ENCODE measurements around the gene RNF43. TPM values are rescaled to one million over a fixed set of nuclear protein-coding genes. Genes with fewer than 3 reads are reported as not detected.

The RNF43 gene
- total RNA-seq, 2 donors from 2014 or later: 0.71 to 0.85 TPM

DNA sequence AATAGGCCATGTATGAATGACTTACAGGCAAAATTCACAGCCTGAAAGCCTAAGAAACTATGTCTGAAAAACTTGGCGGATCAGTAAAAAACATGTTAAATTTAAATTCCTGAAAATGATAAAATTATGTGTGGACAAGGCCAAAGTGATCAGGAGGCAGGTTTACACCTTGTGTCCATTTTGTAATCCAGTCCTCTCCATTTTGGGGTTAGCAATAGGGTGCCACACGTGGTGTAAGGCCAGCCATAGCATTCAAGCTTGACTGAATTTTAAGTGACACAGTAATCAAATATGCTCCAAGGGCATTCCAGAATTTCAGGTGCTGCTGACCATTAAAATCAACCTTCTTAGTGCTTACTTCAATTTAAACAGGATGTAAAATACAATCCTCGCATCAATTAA is 2.7 kb downstream of the RNF43 start:
- no peak for ATAC-seq (replicated peaks)
- no peaks in the 10 kb centered on the region for H3K27me3 Mint-ChIP-seq
- H3K27ac Mint-ChIP-seq: no peak overlapping the region
- no peak overlapping the region for H3K4me3 Mint-ChIP-seq
- no peaks in the 10 kb centered on the region for H3K9me3 Mint-ChIP-seq
- H3K4me1 Mint-ChIP-seq: peaks cover 7% of the 10 kb centered on the region
- H3K36me3 Mint-ChIP-seq (ENCODE audit: low read depth): no peaks in the 10 kb centered on the region

DNA sequence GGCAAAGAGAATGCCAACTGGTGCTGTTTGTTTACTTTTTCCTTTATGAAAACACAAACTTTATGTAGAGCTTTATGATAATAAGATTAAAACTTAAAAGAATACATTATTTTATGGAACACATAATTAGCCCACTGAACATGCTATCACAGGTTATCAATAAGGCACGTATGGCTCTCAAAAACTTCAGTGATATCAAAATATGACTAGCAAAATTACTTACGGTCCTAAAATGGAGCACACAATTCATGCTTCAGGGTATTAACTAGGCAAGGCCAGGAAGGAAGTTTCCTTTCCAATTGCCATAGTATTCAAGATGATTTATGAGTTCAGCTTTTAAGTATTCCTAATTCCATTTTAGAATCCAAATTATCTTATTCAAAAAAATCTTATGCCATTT is 3.6 kb downstream of the RNF43 start:
- H3K27me3 Mint-ChIP-seq: no peaks in the 10 kb centered on the region
- peak overlapping the region; percentile 13 for H3K4me3 Mint-ChIP-seq
- no peaks in the 10 kb centered on the region for H3K36me3 Mint-ChIP-seq (ENCODE audit: low read depth)
- no peak for ATAC-seq (replicated peaks)
- no peaks in the 10 kb centered on the region for H3K9me3 Mint-ChIP-seq
- H3K4me1 Mint-ChIP-seq: peaks cover 7% of the 10 kb centered on the region
- H3K27ac Mint-ChIP-seq: peak overlapping the region; percentile 66

DNA sequence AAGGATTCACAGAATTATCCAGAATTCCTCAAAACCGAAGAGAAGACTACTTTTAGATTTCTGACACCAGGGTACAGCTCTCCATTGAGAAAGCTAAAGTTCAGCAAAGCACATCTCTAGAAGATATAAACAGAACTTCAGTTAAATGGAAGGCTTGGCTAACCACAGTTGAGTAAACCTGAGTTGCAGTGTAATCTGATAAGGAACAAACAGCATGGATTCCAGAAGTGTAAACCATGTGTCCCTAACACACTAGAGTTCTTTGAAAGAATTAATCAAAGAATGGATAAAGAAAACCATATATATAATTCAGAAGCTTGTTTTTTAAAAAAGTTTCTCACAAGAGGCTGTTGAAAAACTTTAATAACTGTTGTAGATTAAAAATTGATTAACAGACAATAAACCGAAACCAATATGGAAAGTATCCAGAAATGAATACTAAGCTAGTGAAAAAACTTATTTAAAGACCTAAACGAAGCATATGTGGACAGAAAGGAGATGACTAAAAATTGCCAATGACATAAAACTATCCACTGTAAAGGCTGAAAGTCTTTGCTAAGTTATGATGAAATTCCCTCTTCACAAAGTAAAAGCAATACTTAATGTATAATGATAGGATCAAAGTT is 4.3 kb downstream of the RNF43 start:
- Mint-ChIP-seq H3K27me3 (no peaks in the 10 kb centered on the region), H3K4me1 (peaks cover 7% of the 10 kb centered on the region), H3K9me3 (no peaks in the 10 kb centered on the region), H3K36me3 (ENCODE audit: low read depth) (no peaks in the 10 kb centered on the region), H3K27ac (peak overlapping the region; percentile 66), H3K4me3 (peak overlapping the region; percentile 13)
- peak; percentile 37 for ATAC-seq (replicated peaks)

DNA sequence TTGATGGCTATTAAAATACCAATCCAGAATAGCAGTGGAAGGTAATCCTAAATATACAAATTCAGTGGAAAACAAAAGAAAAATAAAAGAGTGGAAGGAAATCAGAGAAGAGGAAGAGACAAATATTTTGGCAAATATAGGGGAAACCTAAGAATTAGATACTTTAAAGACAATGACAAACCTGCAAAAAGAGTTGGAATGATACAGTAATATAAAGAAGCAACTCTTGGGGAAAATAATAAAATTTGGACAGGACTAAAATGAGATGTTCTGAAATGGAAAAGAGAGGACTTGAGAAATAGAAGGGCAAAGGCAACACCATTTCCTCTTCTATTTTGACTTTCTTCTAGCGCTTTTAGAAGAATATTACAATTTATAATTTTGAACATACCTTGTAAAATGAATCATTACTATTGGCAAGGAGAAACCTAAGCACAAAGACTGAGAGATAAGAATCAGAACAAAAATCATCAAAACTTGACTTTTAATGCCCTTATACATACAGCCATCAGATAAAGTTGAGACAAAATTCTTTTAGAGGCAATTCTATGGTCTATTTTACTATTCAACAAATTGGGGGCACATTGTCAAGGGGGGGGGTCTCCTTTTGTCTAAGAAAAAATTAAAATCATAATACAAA is 5.2 kb downstream of the RNF43 start:
- Mint-ChIP-seq H3K4me3 (no peak overlapping the region), H3K9me3 (no peaks in the 10 kb centered on the region), H3K4me1 (peaks cover under 1% of the 10 kb centered on the region), H3K27ac (peak overlapping the region; percentile 71), H3K27me3 (no peaks in the 10 kb centered on the region), H3K36me3 (ENCODE audit: low read depth) (no peaks in the 10 kb centered on the region)
- no peak for ATAC-seq (replicated peaks)

DNA sequence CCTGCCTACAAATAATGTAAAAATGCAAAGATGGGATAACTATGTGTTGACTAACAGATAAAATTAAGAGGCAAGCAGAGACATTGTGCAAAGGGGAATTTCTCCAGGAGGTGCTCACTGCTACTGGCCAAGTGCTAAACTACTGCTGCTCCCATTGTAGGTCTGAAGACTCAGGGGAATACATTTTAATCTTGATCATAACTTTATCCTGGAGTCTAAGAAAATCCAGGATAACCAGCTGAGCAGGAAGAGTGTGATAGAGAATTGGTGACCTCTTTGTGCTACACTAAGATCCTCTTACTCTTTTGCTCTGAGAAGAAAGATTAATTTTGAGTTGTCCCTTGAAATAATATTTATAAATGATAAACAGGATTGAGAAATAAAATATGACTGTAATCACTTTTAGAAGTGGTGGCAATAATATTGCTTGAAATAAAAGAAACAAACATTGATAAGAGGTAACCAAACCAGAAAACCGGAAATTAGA is 5.9 kb downstream of the RNF43 start:
- no peaks in the 10 kb centered on the region for H3K9me3 Mint-ChIP-seq

DNA sequence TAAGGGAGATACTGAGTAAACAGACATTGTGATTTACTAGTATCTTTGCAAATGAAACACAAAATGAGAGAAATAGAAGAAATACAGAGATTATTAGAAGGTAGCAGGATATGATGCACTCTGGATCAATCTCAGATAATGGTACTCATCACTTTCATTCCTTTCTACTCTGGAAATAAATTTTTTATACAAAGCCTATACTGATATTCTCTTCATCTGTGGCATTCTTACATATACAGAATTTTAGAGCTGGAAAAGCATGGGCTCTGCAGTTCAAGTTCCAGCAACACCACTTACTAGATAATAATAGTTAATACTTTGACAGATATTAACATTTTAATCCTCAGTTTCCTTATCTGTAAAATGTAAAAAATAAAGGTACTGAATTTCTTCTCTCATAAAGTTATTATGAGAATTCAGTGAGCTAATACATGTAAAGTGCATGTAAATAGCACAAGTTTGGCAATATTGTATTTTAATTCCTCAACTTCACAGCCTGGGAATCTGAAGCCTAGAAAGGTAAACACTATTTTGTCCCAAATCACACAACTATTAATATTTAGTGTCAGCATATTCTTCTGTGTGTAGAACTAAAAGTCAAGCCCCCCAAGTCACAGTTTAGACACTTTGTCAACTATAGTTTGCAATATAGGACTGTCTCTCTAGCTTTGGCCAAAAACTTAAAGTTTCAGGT is 6.5 kb downstream of the RNF43 start:
- no peaks in the 10 kb centered on the region for H3K27me3 Mint-ChIP-seq
- no peak overlapping the region for H3K4me3 Mint-ChIP-seq
- no peaks in the 10 kb centered on the region for H3K4me1 Mint-ChIP-seq
- no peaks in the 10 kb centered on the region for H3K9me3 Mint-ChIP-seq
- ATAC-seq (replicated peaks): no peak
- no peak overlapping the region for H3K27ac Mint-ChIP-seq
- H3K36me3 Mint-ChIP-seq (ENCODE audit: low read depth): no peaks in the 10 kb centered on the region

More for the DNA sequence above, 5.9 kb downstream of the RNF43 start:
- Mint-ChIP-seq H3K4me3 (no peak overlapping the region), H3K4me1 (no peaks in the 10 kb centered on the region), H3K27me3 (no peaks in the 10 kb centered on the region), H3K36me3 (ENCODE audit: low read depth) (no peaks in the 10 kb centered on the region), H3K27ac (peak overlapping the region; percentile 71)
- ATAC-seq (replicated peaks): no peak

DNA sequence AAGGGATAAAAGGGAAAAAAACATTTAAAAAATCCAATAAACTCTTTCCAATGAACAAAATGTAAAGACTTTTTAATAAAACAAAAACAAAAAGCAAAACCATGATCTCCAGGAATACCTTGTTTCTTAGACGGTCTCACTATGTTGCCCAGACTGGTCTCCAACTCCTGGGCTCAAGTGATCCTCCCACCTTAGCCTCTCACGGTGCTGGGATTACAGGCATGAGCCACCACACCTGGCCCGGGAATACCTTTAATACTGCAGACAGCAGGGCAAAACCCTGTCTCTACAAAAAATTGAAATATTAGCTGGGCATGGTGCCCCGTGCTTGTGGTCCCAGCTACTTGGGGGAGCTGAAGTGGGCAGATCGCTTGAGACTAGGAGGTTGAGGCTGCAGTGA is 7.9 kb downstream of the RNF43 start:
- H3K27ac Mint-ChIP-seq: no peak overlapping the region
- H3K9me3 Mint-ChIP-seq: no peaks in the 10 kb centered on the region
- H3K4me1 Mint-ChIP-seq: no peaks in the 10 kb centered on the region

DNA sequence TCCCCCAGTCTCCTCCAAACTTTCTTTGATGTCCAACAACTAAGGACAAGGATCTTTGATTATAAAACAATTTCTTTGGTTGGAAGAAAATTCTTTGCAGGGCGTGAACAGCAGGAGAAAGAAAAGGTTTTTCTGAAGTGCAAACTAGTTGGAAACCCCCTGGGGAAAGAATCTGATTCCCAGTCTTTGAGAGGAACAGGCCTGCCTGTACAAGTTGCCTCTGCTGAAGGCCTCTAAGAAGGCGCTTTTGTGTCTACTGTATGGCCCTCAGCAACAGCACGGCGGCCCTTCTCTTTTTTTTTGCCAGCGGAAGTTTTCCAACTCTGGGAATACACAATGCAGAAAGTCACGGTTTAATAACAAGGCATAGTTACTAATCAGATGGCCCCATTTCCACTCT is 14.0 kb downstream of the RNF43 start:
- no peaks in the 10 kb centered on the region for H3K9me3 Mint-ChIP-seq
- H3K27me3 Mint-ChIP-seq: no peaks in the 10 kb centered on the region
- no peak for ATAC-seq (replicated peaks)
- no peak overlapping the region for H3K27ac Mint-ChIP-seq
- no peak overlapping the region for H3K4me3 Mint-ChIP-seq
- peaks cover 7% of the 10 kb centered on the region for H3K4me1 Mint-ChIP-seq
- no peaks in the 10 kb centered on the region for H3K36me3 Mint-ChIP-seq (ENCODE audit: low read depth)

More for the DNA sequence above, 7.9 kb downstream of the RNF43 start:
- H3K36me3 Mint-ChIP-seq (ENCODE audit: low read depth): no peaks in the 10 kb centered on the region
- H3K4me3 Mint-ChIP-seq: no peak overlapping the region
- H3K27me3 Mint-ChIP-seq: no peaks in the 10 kb centered on the region
- ATAC-seq (replicated peaks): no peak

DNA sequence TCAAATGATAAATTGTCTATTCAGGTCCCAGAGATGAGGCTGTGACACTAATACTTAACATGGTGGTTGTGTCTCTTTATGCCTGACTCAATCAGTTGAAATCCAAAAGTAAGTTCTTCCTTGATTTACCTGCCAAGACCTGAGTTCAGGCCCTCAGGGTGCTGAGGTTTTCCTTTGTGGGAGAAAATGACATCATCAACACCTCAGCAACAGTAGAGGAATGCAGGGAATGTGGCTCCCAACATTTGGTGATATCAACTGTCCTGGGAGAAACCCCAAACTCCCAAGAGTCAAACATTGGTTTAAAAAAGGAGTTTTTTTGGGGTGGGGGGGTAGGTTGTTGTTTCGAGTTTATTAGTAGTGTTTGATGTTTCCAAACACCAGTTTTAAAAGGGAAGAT is 14.7 kb downstream of the RNF43 start:
- H3K9me3 Mint-ChIP-seq: no peaks in the 10 kb centered on the region
- no peak for ATAC-seq (replicated peaks)
- H3K4me3 Mint-ChIP-seq: no peak overlapping the region

DNA sequence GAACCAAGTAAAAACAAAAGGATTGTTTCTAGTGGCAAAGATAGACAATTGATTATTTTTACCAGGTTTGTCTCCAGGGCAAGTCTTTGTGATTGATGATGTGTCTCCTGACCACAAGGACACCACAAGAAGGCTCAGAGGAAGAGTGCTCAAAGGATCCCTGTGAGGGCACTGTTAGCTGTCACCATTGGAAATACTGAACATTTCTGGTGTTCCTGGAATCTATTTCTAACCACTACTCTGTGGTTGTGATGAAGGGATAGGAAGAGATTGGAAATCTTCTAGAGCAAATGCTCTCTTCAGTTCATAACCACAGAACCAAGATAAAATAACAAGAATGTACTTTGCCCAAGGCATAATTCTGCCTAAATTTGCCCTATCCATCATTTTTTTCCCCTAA is 15.3 kb downstream of the RNF43 start:
- Mint-ChIP-seq H3K36me3 (ENCODE audit: low read depth) (no peaks in the 10 kb centered on the region), H3K27me3 (no peaks in the 10 kb centered on the region), H3K4me3 (peak overlapping the region; percentile 30), H3K4me1 (peaks cover 7% of the 10 kb centered on the region), H3K27ac (peak overlapping the region; percentile 31), H3K9me3 (no peaks in the 10 kb centered on the region)
- peak; percentile 90 for ATAC-seq (replicated peaks)

More for the DNA sequence above, 14.7 kb downstream of the RNF43 start:
- Mint-ChIP-seq H3K36me3 (ENCODE audit: low read depth) (no peaks in the 10 kb centered on the region), H3K4me1 (peaks cover 7% of the 10 kb centered on the region), H3K27me3 (no peaks in the 10 kb centered on the region), H3K27ac (peak overlapping the region; percentile 31)

DNA sequence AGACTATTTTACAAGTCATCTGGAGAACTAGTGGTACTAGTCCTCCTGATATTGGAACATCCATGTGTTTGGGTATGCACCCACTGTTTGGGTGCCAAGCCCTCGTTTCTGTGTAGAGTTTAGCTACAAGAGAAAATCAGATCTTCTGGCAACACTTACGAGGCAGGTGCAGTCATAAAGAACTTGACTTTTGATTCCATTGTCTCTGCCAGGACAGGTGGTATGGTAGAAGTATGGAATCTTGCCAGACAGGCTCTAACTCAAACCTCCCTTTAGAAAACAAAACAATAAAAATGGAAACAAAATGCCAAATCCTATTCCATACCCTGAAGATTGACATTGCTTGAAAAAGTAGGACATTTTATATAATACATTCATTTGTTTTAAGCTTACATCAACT is 16.0 kb downstream of the RNF43 start:
- no peak overlapping the region for H3K27ac Mint-ChIP-seq

DNA sequence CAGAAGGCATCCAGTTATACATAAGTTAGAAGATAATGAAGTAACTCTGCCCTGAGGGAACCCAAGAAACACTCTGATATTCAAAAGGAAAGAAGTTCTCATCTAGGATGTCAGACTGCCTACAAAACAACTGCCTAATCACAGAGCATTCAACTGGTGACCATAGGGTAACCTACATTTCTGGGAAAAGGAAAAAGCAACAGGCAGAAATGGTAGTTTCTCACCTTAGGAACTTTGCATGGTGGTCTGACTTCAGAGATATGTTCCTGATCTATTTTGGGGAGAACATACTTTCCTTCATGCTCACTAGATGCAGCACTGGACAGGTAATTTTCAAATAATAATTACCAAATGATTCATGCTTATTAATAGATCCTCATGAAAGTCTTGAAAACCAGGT is 16.5 kb downstream of the RNF43 start:
- peaks cover 7% of the 10 kb centered on the region for H3K4me1 Mint-ChIP-seq
- H3K27ac Mint-ChIP-seq: no peak overlapping the region
- no peaks in the 10 kb centered on the region for H3K27me3 Mint-ChIP-seq
- H3K9me3 Mint-ChIP-seq: no peaks in the 10 kb centered on the region
- H3K36me3 Mint-ChIP-seq (ENCODE audit: low read depth): no peaks in the 10 kb centered on the region
- no peak overlapping the region for H3K4me3 Mint-ChIP-seq
- ATAC-seq (replicated peaks): no peak

More for the DNA sequence above, 16.0 kb downstream of the RNF43 start:
- no peaks in the 10 kb centered on the region for H3K27me3 Mint-ChIP-seq
- H3K4me1 Mint-ChIP-seq: peaks cover 7% of the 10 kb centered on the region
- H3K9me3 Mint-ChIP-seq: no peaks in the 10 kb centered on the region
- no peaks in the 10 kb centered on the region for H3K36me3 Mint-ChIP-seq (ENCODE audit: low read depth)
- no peak for ATAC-seq (replicated peaks)
- H3K4me3 Mint-ChIP-seq: no peak overlapping the region

DNA sequence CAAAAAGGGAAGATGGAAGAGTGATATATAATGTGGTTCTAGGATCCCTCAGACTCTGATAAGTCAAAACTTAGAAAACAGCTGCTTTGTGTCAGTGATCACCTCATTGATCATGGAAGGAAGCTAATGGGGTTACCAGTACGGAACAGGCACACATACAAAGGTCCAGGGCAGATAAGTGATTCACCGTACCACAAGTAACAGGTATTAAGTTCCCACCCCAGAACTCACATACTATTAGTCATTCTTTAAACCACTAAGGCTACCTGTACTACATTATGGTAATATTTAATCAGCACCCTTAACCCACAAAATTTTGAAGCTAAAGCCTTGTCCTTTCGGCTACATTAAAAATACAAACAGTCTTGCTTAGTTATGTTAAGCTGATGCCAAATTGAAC is 17.4 kb downstream of the RNF43 start:
- Mint-ChIP-seq H3K27me3 (no peaks in the 10 kb centered on the region), H3K4me1 (peaks cover 7% of the 10 kb centered on the region), H3K36me3 (ENCODE audit: low read depth) (no peaks in the 10 kb centered on the region), H3K4me3 (no peak overlapping the region), H3K9me3 (no peaks in the 10 kb centered on the region), H3K27ac (no peak overlapping the region)
- ATAC-seq (replicated peaks): peak; percentile 31

DNA sequence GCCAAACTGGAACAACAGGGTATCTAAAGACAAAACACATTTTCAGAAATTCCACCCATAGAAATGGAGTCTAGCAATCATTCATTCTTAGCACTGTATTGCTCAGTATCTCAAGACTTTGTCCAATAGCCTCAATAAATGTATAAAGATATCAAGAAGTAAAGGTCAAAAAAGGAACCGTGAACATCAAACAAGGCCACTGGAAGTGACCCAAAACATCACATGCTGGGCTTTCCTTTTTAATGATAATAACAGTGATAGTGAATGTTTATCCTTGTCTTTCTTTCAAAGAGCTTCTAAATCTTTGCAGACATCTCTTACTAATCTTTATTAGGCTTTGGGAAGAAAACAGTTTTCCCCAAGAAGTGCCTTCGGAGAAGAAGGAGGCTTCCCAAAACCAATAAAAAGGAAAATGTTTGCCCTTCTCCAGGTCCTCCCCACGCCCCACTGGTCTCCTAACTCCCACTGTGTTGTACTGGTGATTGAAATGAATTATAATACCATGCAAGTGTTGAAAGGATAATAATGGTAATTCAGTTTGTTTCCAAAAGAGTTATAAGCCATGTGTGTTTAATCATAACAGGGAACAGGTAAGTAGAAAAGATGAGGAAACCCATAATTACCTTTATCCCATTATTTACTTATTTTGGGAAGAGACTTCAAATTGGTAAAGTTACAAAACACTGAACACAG is 18.6 kb downstream of the RNF43 start:
- Mint-ChIP-seq H3K36me3 (ENCODE audit: low read depth) (no peaks in the 10 kb centered on the region), H3K9me3 (no peaks in the 10 kb centered on the region), H3K4me3 (no peak overlapping the region), H3K27me3 (no peaks in the 10 kb centered on the region), H3K4me1 (peaks cover 7% of the 10 kb centered on the region), H3K27ac (no peak overlapping the region)
- no peak for ATAC-seq (replicated peaks)
